OCI-LY1 (cell line): ENCODE data around the gene DDAH1.

Experiments used
- H2AFZ ChIP-seq: fragments of 200-600 bp; sonication (generic), shearing (Covaris generic); 2 replicates; pipeline ENCODE4 v1.6.0; 2014; ENCODE audit warnings: antibody characterized with exemption, mild to moderate bottlenecking, low read length
- H3F3A ChIP-seq: fragments of 200-600 bp; sonication (generic), shearing (Covaris generic); 2 replicates; pipeline ENCODE4 v1.6.0; 2014; ENCODE audit warnings: mild to moderate bottlenecking, antibody characterized with exemption, low read length, moderate library complexity; ENCODE audit not compliant: insufficient read depth
- H3K27ac ChIP-seq: fragments of 200-600 bp; sonication (generic); 2 replicates; pipeline ENCODE4 v1.5.1; 2014; ENCODE audit warnings: low read length, mixed run types, mild to moderate bottlenecking, low read depth; ENCODE audit not compliant: poor library complexity, severe bottlenecking
- H3K27me3 ChIP-seq: fragments of 200-600 bp; sonication (generic); 2 replicates; pipeline ENCODE4 v1.6.0; 2014; ENCODE audit warnings: antibody characterized with exemption, mild to moderate bottlenecking, low read length, moderate library complexity; ENCODE audit not compliant: insufficient read depth
- H3K36me3 ChIP-seq: fragments of 200-600 bp; sonication (generic); 2 replicates; pipeline ENCODE4 v1.6.1; 2014; ENCODE audit warnings: mild to moderate bottlenecking, antibody characterized with exemption, low read length, moderate library complexity, mixed read lengths; ENCODE audit not compliant: insufficient read depth
- H3K4me1 ChIP-seq: fragments of 200-600 bp; sonication (generic); 2 replicates; pipeline ENCODE4 v1.5.1; 2014; ENCODE audit warnings: mild to moderate bottlenecking, low read length, moderate library complexity; ENCODE audit not compliant: insufficient read depth, severe bottlenecking
- H3K4me2 ChIP-seq: fragments of 200-600 bp; sonication (generic), shearing (Covaris generic); 2 replicates; pipeline ENCODE4 v1.6.1; 2014; ENCODE audit warnings: low read length
- H3K4me3 ChIP-seq: fragments of 200-600 bp; sonication (generic); 2 replicates; pipeline ENCODE4 v1.5.1; 2014; ENCODE audit warnings: low read length, low read depth, mild to moderate bottlenecking, mixed read lengths; ENCODE audit not compliant: poor library complexity, severe bottlenecking
- H3K79me2 ChIP-seq: fragments of 200-600 bp; shearing (Covaris generic); 2 replicates; pipeline ENCODE4 v1.6.1; 2016; ENCODE audit warnings: mixed run types, low read length, mixed read lengths; ENCODE audit not compliant: insufficient read depth
- H3K9ac ChIP-seq: fragments of 200-600 bp; sonication (generic), shearing (Covaris generic); 2 replicates; pipeline ENCODE4 v1.6.1; 2014; ENCODE audit warnings: mild to moderate bottlenecking, low read length, mixed read lengths
- H3K9me2 ChIP-seq: fragments of 200-600 bp; sonication (generic), shearing (Covaris generic); 2 replicates; pipeline ENCODE4 v1.6.1; 2014; ENCODE audit warnings: low read depth, mild to moderate bottlenecking, low read length, mixed read lengths
- H3K9me3 ChIP-seq: fragments of 200-600 bp; shearing (Covaris generic); 2 replicates; pipeline ENCODE4 v1.6.1; 2014; ENCODE audit warnings: low read length, mixed read lengths
- H4K20me1 ChIP-seq: fragments of 200-600 bp; sonication (generic), shearing (Covaris generic); 2 replicates; pipeline ENCODE4 v1.6.0; 2016; ENCODE audit warnings: mild to moderate bottlenecking, low read length; ENCODE audit not compliant: insufficient read depth
- CTCF ChIP-seq: fragments of 200-600 bp; sonication (generic), shearing (Covaris generic); IDR thresholded peaks from 2 replicates; pipeline ENCODE4 v1.5.1; 2017; ENCODE audit warnings: mild to moderate bottlenecking, antibody characterized with exemption, low read length, moderate library complexity, mixed read lengths
- EZH2 ChIP-seq: fragments of 200-600 bp; sonication (generic), shearing (Covaris generic); IDR thresholded peaks from 2 replicates; pipeline ENCODE4 v1.8.0; 2017; ENCODE audit warnings: borderline replicate concordance, mixed run types, mild to moderate bottlenecking, antibody characterized with exemption, low read length, moderate library complexity, mixed read lengths

The DDAH1 gene

DNA sequence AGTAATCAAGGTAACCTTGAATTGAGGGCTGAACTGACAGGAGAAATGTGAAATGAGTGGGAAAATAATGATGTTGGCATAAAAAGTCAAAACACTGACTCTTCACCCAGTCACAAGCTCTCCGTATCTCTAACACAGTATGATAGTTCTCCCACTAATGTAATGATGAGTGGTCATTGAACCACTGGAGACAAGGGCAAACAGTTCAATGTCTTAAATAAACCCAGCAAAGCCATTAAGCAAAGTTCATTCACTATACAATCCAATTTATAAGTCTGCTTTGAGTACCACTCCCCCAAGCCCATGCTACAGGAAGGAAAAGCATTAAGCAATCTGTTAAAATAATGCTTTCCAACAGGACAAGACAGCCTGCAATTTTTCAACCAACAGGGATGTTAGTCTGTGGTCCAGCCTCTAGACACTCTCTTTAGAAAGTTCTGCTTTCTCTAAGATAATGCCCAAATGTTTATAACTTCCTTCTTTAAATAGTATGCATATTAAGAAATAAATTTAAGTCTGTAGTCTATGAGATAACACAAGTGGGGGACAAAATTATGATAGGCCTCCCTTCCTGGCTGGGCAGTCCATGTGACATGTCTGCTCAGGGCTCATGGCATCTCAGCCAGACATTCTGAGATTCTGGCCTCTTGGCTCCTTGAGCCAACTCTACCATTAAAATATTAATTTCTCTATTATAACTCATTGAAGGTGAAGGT lies 25.5 kb upstream of the DDAH1 start:
- no peaks in the 10 kb centered on the region for H3K4me1 ChIP-seq
- no peak overlapping the region for H3K9ac ChIP-seq
- H3K36me3 ChIP-seq: no peaks in the 10 kb centered on the region
- no peak overlapping the region for H3K4me2 ChIP-seq
- H3K4me3 ChIP-seq: no peak overlapping the region
- no peaks in the 10 kb centered on the region for H3K79me2 ChIP-seq
- no peaks in the 10 kb centered on the region for H3K27me3 ChIP-seq
- H3K9me2 ChIP-seq: no peaks in the 10 kb centered on the region
- H2AFZ ChIP-seq: no peak overlapping the region
- H4K20me1 ChIP-seq: no peaks in the 10 kb centered on the region
- H3K9me3 ChIP-seq: no peaks in the 10 kb centered on the region
- TF ChIP-seq CTCF: no peak
- no peak for TF ChIP-seq EZH2
- H3F3A ChIP-seq: no peaks in the 10 kb centered on the region
- H3K27ac ChIP-seq: no peak overlapping the region

GRCh38 chr1:85488126-85488525 lies 23.2 kb upstream of the DDAH1 start:
- H3K9me2 ChIP-seq: no peaks in the 10 kb centered on the region
- no peak overlapping the region for H3K4me3 ChIP-seq
- no peak overlapping the region for H2AFZ ChIP-seq
- H3K4me1 ChIP-seq: no peaks in the 10 kb centered on the region
- no peak overlapping the region for H3K9ac ChIP-seq
- H3K9me3 ChIP-seq: no peaks in the 10 kb centered on the region
- H3K27ac ChIP-seq: no peak overlapping the region
- H3K4me2 ChIP-seq: no peak overlapping the region
- no peaks in the 10 kb centered on the region for H3K36me3 ChIP-seq
- no peaks in the 10 kb centered on the region for H3K27me3 ChIP-seq
- TF ChIP-seq EZH2 (no peak), CTCF (no peak)
- H3K79me2 ChIP-seq: no peaks in the 10 kb centered on the region
- no peaks in the 10 kb centered on the region for H3F3A ChIP-seq
- H4K20me1 ChIP-seq: no peaks in the 10 kb centered on the region

DNA sequence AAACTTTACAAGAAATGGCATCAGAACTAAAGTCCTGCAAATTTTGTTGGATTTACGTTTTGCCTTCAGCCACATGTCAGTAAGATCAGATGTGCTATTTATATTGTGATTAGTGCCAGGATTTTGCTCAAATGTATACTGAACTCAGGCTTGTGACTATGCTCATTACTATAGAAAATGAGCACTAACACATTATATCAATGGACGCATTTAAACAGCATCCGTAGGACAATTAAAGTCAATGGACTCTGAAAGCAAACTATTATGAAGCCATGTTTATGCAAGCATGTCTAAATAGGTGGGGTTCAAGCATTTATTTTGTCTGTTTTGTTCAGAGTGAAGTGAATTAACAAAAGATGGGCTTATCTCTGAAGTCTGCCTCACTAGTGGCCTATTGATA lies 20.6 kb upstream of the DDAH1 start:
- no peaks in the 10 kb centered on the region for H3K36me3 ChIP-seq

More for the DNA sequence above, 20.6 kb upstream of the DDAH1 start:
- Histone ChIP-seq H2AFZ (no peak overlapping the region), H3K27ac (no peak overlapping the region), H3K9me2 (no peaks in the 10 kb centered on the region), H3K4me2 (no peak overlapping the region), H3K4me3 (no peak overlapping the region), H3K4me1 (no peaks in the 10 kb centered on the region), H3K9me3 (no peaks in the 10 kb centered on the region), H4K20me1 (no peaks in the 10 kb centered on the region), H3K27me3 (no peaks in the 10 kb centered on the region), H3F3A (no peaks in the 10 kb centered on the region), H3K9ac (no peak overlapping the region), H3K79me2 (no peaks in the 10 kb centered on the region)
- TF ChIP-seq CTCF (no peak), EZH2 (no peak)
